Lung (tissue), 12 donors: ENCODE results near the gene MRPL17. TPM values are rescaled to one million over a fixed set of nuclear protein-coding genes. Genes with fewer than 3 reads are reported as not detected.
A peak's percentile ranks its signal among the peaks of the same experiment; 100 is the strongest.

Experiments used
- ATAC-seq: fragments of 200-7000 bp; cut with Tn5 transposase; one replicate; pipeline ENCODE4 v1.9.1; 2020; ENCODE audit warnings: moderate number of reproducible peaks; ENCODE audit not compliant: insufficient read depth, low FRiP score
- DNase-seq, 3 donors: peaks; one replicate each; pipeline ENCODE4 v3.0.0-alpha.2; 2013 to 2017
- H3K27ac ChIP-seq, 2 donors: one replicate each; pipeline ENCODE4 v1.5.1; 2013; ENCODE audit warnings: mild to moderate bottlenecking in 2 of 2, moderate library complexity in 2 of 2, control low read depth in 1 of 2, inconsistent platforms in 1 of 2, low read depth in 1 of 2, low read length in 1 of 2
- H3K27me3 ChIP-seq, 3 donors: one replicate each; pipeline ENCODE4 v1.5.1; 2013; ENCODE audit warnings: low read length in 2 of 3; ENCODE audit not compliant: control insufficient read depth in 3 of 3, insufficient read depth in 3 of 3
- H3K36me3 ChIP-seq, 4 donors: one replicate each; pipeline ENCODE4 v1.5.1; 2013; ENCODE audit warnings: low read length in 4 of 4, mild to moderate bottlenecking in 1 of 4, moderate library complexity in 1 of 4; ENCODE audit not compliant: control insufficient read depth in 4 of 4, insufficient read depth in 4 of 4
- H3K4me1 ChIP-seq, 5 donors: one replicate each; pipeline ENCODE4 v1.5.1; 2013; ENCODE audit warnings: low read length in 5 of 5, mild to moderate bottlenecking in 2 of 5, moderate library complexity in 1 of 5; ENCODE audit not compliant: control insufficient read depth in 5 of 5, insufficient read depth in 5 of 5
- H3K4me3 ChIP-seq: one replicate; pipeline ENCODE4 v1.5.1; 2013; ENCODE audit warnings: mild to moderate bottlenecking, control low read depth, moderate library complexity
- H3K9ac ChIP-seq, 2 donors: one replicate each; pipeline ENCODE4 v1.5.1; 2013; ENCODE audit warnings: low read length in 2 of 2, control low read depth in 1 of 2; ENCODE audit not compliant: insufficient read depth in 1 of 2
- H3K9me3 ChIP-seq, 4 donors: one replicate each; pipeline ENCODE4 v1.5.1; 2013; ENCODE audit warnings: low read length in 3 of 4, mild to moderate bottlenecking in 1 of 4, moderate library complexity in 1 of 4; ENCODE audit not compliant: control insufficient read depth in 4 of 4, insufficient read depth in 3 of 4
- WGBS, 2 donors: extraction: QIAGEN DNeasy Blood & Tissue Kit; methylation state at CpG; one replicate each; pipeline ENCODE4 v1.1.7; 2013; 5-methylcytosine and 5-hydroxymethylcytosine counted together
- polyA plus RNA-seq, 2 donors: library from polyadenylated mRNA; stranded (reverse); fragments of 200-250 nt; gene quantifications; one replicate each; pipeline ENCODE4 v1.2.1, GENCODE V29; 2013
- total RNA-seq, 2 donors: library from RNA; depleted of rRNA in 1 of 2; stranded (reverse); fragments of >200 nt in 1 of 2; gene quantifications; one replicate each; pipeline ENCODE4 v1.2.1, GENCODE V29; 2014 to 2021
- TF ChIP-seq, protein P1 (sequence below): IDR thresholded peaks from 2 replicates; pipeline ENCODE4 v1.5.1; 2012; ENCODE audit warnings: mild to moderate bottlenecking; ENCODE audit errors: control extremely low read depth, extremely low read depth
- donor health status: control.
- donor health status: control.
- donor health status: Bipolar disorder and iron deficiency.
- donor health status: healthy.
- donor health status: DM: yes; HTN: yes; CAD: no.

MRPL17 gene
- total and polyA plus RNA-seq, 4 donors: 28.2 to 81.4 (median 45.9) TPM

DNA sequence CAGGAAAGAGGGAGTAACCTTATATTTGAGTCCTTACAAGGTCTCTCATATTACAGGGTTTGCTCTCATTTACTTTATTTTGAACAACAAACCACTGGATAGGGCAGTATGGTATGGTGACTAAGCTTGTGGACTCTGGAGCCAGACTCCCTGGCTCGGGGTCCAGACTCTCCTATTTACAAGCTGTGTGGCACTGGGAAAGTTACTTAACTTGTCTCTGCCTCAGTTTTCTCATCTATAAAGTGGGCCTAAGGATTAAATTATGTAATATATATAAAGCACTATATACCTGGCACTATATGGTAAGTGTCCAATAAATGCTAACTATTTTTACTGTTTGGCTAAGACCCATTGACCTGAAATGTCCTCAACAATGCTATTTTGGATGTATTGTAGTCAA, 25.8 kb downstream of the MRPL17 start:
- H3K4me3 ChIP-seq: no peak overlapping the region
- DNase-seq: no peak
- H3K4me1 ChIP-seq: peaks cover 0 to 28% (median 5%) of the 10 kb centered on the region in 5 donors
- WGBS, 2 donors: 83 to 91% methylated on average over 1 of the region's 1 CpG
- no peaks in the 10 kb centered on the region for H3K9me3 ChIP-seq
- no peak overlapping the region for H3K27ac ChIP-seq
- H3K9ac ChIP-seq: no peak overlapping the region
- ATAC-seq: no peak
- TF ChIP-seq, protein P1, sequence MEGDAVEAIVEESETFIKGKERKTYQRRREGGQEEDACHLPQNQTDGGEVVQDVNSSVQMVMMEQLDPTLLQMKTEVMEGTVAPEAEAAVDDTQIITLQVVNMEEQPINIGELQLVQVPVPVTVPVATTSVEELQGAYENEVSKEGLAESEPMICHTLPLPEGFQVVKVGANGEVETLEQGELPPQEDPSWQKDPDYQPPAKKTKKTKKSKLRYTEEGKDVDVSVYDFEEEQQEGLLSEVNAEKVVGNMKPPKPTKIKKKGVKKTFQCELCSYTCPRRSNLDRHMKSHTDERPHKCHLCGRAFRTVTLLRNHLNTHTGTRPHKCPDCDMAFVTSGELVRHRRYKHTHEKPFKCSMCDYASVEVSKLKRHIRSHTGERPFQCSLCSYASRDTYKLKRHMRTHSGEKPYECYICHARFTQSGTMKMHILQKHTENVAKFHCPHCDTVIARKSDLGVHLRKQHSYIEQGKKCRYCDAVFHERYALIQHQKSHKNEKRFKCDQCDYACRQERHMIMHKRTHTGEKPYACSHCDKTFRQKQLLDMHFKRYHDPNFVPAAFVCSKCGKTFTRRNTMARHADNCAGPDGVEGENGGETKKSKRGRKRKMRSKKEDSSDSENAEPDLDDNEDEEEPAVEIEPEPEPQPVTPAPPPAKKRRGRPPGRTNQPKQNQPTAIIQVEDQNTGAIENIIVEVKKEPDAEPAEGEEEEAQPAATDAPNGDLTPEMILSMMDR: no peak
- peaks cover 0 to 5% (median 0%) of the 10 kb centered on the region in 4 donors for H3K36me3 ChIP-seq
- no peaks in the 10 kb centered on the region for H3K27me3 ChIP-seq

DNA sequence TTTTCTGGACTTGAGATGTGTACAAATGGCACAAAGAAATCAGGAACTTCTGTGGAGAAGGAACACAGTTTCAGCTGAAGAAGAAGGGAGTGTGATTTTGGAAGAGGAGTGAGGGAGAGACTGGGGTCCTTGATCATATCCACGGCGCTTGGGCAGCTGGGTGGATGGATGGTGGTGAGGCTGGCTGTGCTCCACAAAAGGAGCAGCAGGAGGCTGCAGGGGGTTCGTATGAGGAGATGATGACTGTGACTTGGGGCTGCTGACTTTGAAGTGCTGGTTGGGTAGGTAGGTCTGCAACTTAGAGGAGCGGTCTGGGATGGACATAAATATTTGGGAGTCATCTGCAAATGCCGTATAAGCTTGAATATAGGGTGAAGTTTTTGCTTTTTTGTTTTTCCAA, 26.2 kb downstream of the MRPL17 start:
- TF ChIP-seq, protein P1: no peak
- DNase-seq (peak in 1 of 3 donors; percentile 33), ATAC-seq (no peak)
- Histone ChIP-seq H3K4me1 (peaks cover 0 to 28% (median 5%) of the 10 kb centered on the region in 5 donors), H3K27ac (no peak overlapping the region), H3K9ac (no peak overlapping the region), H3K27me3 (no peaks in the 10 kb centered on the region), H3K36me3 (peaks cover 0 to 5% (median 0%) of the 10 kb centered on the region in 4 donors), H3K4me3 (no peak overlapping the region), H3K9me3 (no peaks in the 10 kb centered on the region)
- WGBS, 2 donors: 76 to 85% methylated on average over 5 of the region's 5 CpGs

DNA sequence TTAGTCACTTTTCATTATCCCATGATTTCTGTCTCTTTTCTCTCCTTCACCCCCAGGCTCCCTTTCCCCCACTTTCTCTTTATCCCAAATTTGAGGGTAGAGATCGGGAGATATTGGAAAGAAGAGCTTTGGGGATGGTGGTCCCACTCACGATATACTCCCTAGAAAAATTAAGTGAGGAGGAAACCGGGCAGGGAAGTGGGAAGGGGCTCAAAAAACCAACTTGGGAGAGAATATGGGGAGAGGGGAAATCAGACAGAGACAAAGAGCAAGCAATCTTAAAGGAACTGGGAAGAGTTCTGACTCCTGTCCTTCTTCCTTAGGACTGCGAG, 26.6 kb downstream of the MRPL17 start:
- H3K4me1 ChIP-seq: peaks cover 0 to 28% (median 5%) of the 10 kb centered on the region in 5 donors
- H3K36me3 ChIP-seq: peaks cover 0 to 5% (median 0%) of the 10 kb centered on the region in 4 donors
- no peak overlapping the region for H3K27ac ChIP-seq
- H3K27me3 ChIP-seq: no peaks in the 10 kb centered on the region
- H3K9me3 ChIP-seq: no peaks in the 10 kb centered on the region
- TF ChIP-seq, protein P1: no peak
- ATAC-seq: no peak
- WGBS, 2 donors: 64 to 79% methylated on average over 4 of the region's 4 CpGs
- DNase-seq: peak in 1 of 3 donors; percentile 33
- peak overlapping the region; percentile 69 to 91 for H3K9ac ChIP-seq
- no peak overlapping the region for H3K4me3 ChIP-seq
